Osteocyte (in vitro differentiated cells): ENCODE data around the gene ENPP4. TPM values are rescaled to one million over a fixed set of nuclear protein-coding genes. Genes with fewer than 3 reads are reported as not detected.

ENCODE experiments used
- DNase-seq: peaks from one replicate; pipeline ENCODE4 v3.0.0; 2021; ENCODE audit warnings: mixed read lengths; ENCODE audit not compliant: unreplicated experiment; ENCODE audit errors: extremely low spot score
- H3K27ac Mint-ChIP-seq: one replicate; pipeline ENCODE4 v1.8.0; 2021; ENCODE audit warnings: mild to moderate bottlenecking, mixed read lengths; ENCODE audit not compliant: unreplicated experiment
- H3K27me3 Mint-ChIP-seq: one replicate; pipeline ENCODE4 v1.8.0; 2021; ENCODE audit warnings: mixed read lengths; ENCODE audit not compliant: unreplicated experiment
- H3K36me3 Mint-ChIP-seq: one replicate; pipeline ENCODE4 v1.8.0; 2021; ENCODE audit warnings: mixed read lengths; ENCODE audit not compliant: unreplicated experiment
- H3K4me1 Mint-ChIP-seq: one replicate; pipeline ENCODE4 v1.8.0; 2021; ENCODE audit warnings: mixed read lengths; ENCODE audit not compliant: unreplicated experiment
- H3K4me3 Mint-ChIP-seq: one replicate; pipeline ENCODE4 v1.8.0; 2021; ENCODE audit warnings: mild to moderate bottlenecking, moderate library complexity, mixed read lengths; ENCODE audit not compliant: unreplicated experiment
- H3K9me3 Mint-ChIP-seq: one replicate; pipeline ENCODE4 v1.8.0; 2021; ENCODE audit warnings: mixed read lengths; ENCODE audit not compliant: unreplicated experiment
- CTCF ChIP-seq: fragments of 200-600 bp; sonication (generic); IDR thresholded peaks from 2 replicates; pipeline ENCODE4 v1.5.0; 2021; ENCODE audit warnings: antibody characterized with exemption, mild to moderate bottlenecking, moderate library complexity
- total RNA-seq: library from RNA; stranded (reverse); gene quantifications from 2 replicates; pipeline ENCODE4 v1.2.1, GENCODE V29; 2021

Gene ENPP4
- total RNA-seq, 1 donor from 2014 or later = 0.27 TPM

GRCh38 chr6:46103441-46104115, 26.2 kb upstream of the ENPP4 start:
- Mint-ChIP-seq H3K27me3 (peaks cover 31% of the 10 kb centered on the region), H3K4me3 (no peak overlapping the region), H3K9me3 (no peaks in the 10 kb centered on the region), H3K36me3 (no peaks in the 10 kb centered on the region), H3K4me1 (no peaks in the 10 kb centered on the region), H3K27ac (no peak overlapping the region)
- no peak for DNase-seq
- TF ChIP-seq CTCF = no peak

GRCh38 chr6:46104209-46104608, 25.6 kb upstream of the ENPP4 start:
- no peak for TF ChIP-seq CTCF
- Mint-ChIP-seq H3K9me3 (no peaks in the 10 kb centered on the region), H3K4me1 (no peaks in the 10 kb centered on the region), H3K4me3 (no peak overlapping the region), H3K27me3 (peaks cover 27% of the 10 kb centered on the region), H3K27ac (no peak overlapping the region), H3K36me3 (no peaks in the 10 kb centered on the region)
- DNase-seq = no peak

GRCh38 chr6:46105568-46105967, 24.2 kb upstream of the ENPP4 start:
- Mint-ChIP-seq H3K36me3 (no peaks in the 10 kb centered on the region), H3K27ac (no peak overlapping the region), H3K4me3 (no peak overlapping the region), H3K4me1 (no peaks in the 10 kb centered on the region), H3K9me3 (no peaks in the 10 kb centered on the region), H3K27me3 (peaks cover 23% of the 10 kb centered on the region)
- DNase-seq = no peak
- no peak for TF ChIP-seq CTCF

- H3K27me3 Mint-ChIP-seq = peaks cover 13% of the 10 kb centered on the region
- H3K4me3 Mint-ChIP-seq = no peak overlapping the region
- H3K4me1 Mint-ChIP-seq = no peaks in the 10 kb centered on the region
- no peak for DNase-seq
- no peaks in the 10 kb centered on the region for H3K36me3 Mint-ChIP-seq
- peaks cover 5% of the 10 kb centered on the region for H3K9me3 Mint-ChIP-seq
- H3K27ac Mint-ChIP-seq = no peak overlapping the region
- no peak for TF ChIP-seq CTCF
Observed at GRCh38 chr6:46113370-46113769, 16.4 kb upstream of the ENPP4 start.

- H3K27me3 Mint-ChIP-seq = peaks cover 13% of the 10 kb centered on the region
- no peaks in the 10 kb centered on the region for H3K4me1 Mint-ChIP-seq
- H3K36me3 Mint-ChIP-seq = no peaks in the 10 kb centered on the region
- no peak overlapping the region for H3K4me3 Mint-ChIP-seq
- H3K27ac Mint-ChIP-seq = no peak overlapping the region
- H3K9me3 Mint-ChIP-seq = peaks cover 5% of the 10 kb centered on the region
- DNase-seq = no peak
- TF ChIP-seq CTCF = no peak
Observed at GRCh38 chr6:46115634-46116033, 14.2 kb upstream of the ENPP4 start.
